Measurements from ENCODE around the gene KYAT1.

KYAT1 gene

DNA sequence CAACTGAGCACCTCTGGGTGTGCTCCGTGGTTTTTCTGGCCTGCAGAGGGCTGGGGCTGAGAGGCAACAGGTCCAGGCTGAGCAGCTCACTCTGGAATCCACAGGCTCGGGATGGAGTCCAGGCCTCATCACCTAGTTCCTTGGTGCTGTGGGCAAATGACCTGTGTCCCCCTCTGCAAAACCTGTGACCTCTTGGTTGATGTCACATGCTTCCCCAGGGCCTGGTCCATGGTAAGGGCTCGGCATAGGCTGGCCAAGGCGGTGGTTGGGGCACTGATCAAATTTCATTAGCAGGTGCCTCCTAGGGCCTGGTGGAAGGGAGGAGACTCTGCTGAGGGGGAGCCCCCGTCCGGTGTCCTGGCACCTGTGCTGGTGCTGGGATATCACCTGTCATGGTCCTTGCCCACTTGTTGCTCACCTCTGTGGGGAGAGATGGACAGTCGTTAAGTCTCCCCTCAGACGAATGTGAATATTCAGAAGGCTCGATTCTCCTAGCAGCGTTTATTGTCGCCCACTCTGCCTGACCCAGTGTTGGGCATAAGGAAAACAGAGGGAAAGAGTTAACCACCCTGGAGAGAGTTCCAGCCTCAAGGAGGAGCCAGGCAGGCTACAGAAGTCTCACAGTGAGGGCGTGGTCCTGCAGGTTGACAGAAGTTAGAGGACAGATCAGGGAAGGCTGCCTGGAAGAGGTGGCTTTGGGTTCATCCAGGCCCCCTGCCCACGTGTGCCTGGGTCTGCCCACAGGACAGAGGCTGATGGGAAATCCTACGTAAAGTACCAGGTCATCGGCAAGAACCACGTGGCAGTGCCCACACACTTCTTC, 60.0 kb downstream of the KYAT1 start:
- Histone ChIP-seq H3K27me3 (ENCODE audit: control insufficient read depth in 5 of 5, insufficient read depth in 4 of 5, low read length in 5 of 5) (no peaks in the 10 kb centered on the region), H3K9ac (ENCODE audit: low read length in 5 of 5) (no peak overlapping the region), H3K4me3 (ENCODE audit: low read depth in 1 of 5, low read length in 5 of 5) (no peak overlapping the region), H3K36me3 (ENCODE audit: control insufficient read depth in 5 of 5, insufficient read depth in 5 of 5, low read length in 5 of 5) (peaks cover 0 to 60% (median 57%) of the 10 kb centered on the region in 5 donors), H3K4me1 (ENCODE audit: control insufficient read depth in 5 of 5, insufficient read depth in 5 of 5, low read length in 5 of 5) (peaks cover 6 to 21% (median 16%) of the 10 kb centered on the region in 5 donors), H3K27ac (ENCODE audit: low read depth, low read length) (no peak overlapping the region), H3K9me3 (ENCODE audit: control insufficient read depth in 5 of 5, low read length in 5 of 5) (peaks cover 0 to 2% (median 0%) of the 10 kb centered on the region in 5 donors)

DNA sequence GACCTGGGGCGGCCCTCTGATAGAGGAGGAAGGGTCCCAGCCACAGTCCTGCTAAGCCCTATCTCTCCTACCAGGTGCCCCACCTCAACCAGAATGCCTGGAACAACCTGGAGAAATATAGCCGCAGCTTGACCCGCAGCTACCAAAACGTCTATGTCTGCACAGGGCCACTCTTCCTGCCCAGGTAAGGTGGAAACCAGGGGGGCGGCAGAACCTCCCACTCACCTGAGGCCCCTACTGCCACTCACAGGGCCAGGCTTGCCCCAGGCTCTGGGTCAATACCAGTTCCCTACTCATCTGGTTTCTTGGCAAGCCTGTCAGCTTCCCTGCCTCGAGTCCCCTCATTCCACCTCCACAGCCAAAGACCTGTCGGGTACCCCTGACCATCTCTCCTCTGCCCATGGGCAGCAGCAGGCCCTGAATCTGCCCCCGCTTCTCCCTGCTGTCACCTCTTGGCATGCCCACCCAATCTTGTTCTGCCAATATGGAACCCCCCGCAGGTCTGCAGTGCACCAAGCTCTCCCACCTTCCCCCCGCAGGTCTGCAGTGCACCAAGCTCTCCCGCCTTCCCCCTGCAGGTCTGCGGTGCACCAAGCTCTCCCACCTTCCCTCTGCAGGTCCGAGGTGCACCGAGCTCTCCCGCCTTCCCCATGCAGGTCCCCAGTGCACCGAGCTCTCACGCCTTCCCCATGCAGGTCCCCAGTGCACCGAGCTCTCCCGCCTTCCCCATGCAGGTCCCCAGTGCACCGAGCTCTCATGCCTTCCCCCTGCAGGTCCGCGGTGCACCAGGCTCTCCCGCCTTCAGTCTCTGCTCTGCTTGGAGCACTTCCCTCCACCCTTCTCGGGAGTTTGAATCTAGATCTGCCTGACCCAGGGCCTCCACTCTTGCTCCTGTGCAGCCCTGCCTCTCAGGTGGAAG, 60.8 kb downstream of the KYAT1 start:
- Histone ChIP-seq H3K36me3 (ENCODE audit: control insufficient read depth in 5 of 5, insufficient read depth in 5 of 5, low read length in 5 of 5) (peaks cover 0 to 52% (median 49%) of the 10 kb centered on the region in 5 donors), H3K4me1 (ENCODE audit: control insufficient read depth in 5 of 5, insufficient read depth in 5 of 5, low read length in 5 of 5) (peaks cover 6 to 21% (median 16%) of the 10 kb centered on the region in 5 donors), H3K27me3 (ENCODE audit: control insufficient read depth in 5 of 5, insufficient read depth in 4 of 5, low read length in 5 of 5) (no peaks in the 10 kb centered on the region), H3K9ac (ENCODE audit: low read length in 5 of 5) (no peak overlapping the region), H3K27ac (ENCODE audit: low read depth, low read length) (no peak overlapping the region), H3K9me3 (ENCODE audit: control insufficient read depth in 5 of 5, low read length in 5 of 5) (peaks cover 0 to 2% (median 0%) of the 10 kb centered on the region in 5 donors), H3K4me3 (ENCODE audit: low read depth in 1 of 5, low read length in 5 of 5) (no peak overlapping the region)

DNA sequence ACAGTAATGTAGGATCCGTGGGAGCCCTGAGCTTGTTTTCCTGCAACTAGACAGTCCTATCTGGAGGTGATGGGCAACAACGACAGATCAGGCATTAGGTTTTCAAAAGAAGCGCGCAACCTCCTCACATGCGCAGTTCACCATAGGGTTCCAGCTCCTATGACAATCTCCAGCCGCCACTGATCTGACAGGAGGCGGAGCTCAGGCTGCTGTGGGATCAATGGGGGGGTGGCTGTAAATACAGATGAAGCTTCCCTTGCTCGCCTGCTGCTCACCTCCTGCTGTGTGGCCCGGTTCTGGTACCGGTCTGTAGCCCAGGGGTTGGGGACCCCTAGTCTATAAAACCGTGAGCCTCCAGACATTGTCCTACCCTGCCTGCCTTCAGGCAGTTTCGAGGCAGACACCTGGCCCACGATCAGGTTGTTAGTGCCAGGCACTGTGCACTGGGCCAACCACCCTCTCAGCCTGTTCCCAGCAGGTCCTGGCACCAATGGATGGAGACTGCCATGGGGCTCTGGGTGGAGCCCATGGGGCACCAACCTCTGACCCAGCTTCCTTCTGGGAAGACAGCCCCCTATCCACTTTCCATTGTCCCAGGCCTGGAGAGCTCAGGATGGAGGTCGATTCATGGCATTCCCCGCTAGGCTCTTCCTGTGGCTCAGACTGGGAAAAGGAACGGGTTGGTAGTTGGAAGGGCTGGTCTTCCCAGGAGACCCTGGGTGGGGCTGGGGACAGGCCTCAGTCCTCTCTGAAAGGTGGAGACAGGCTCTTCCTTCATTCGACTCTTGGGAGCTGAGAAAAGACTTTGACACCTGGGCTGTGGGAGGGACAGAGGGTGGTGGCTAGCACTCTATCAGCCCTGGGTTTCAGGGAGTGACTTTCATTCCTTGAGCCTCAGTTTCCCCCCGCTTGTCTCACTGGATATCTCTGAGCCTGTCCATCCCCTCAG, 61.8 kb downstream of the KYAT1 start:
- H3K4me3 ChIP-seq (ENCODE audit: low read depth in 1 of 5, low read length in 5 of 5): peak overlapping the region in 3 of 5 donors; percentile 51 to 78 (median 78)
- no peak overlapping the region for H3K27ac ChIP-seq (ENCODE audit: low read depth, low read length)

DNA sequence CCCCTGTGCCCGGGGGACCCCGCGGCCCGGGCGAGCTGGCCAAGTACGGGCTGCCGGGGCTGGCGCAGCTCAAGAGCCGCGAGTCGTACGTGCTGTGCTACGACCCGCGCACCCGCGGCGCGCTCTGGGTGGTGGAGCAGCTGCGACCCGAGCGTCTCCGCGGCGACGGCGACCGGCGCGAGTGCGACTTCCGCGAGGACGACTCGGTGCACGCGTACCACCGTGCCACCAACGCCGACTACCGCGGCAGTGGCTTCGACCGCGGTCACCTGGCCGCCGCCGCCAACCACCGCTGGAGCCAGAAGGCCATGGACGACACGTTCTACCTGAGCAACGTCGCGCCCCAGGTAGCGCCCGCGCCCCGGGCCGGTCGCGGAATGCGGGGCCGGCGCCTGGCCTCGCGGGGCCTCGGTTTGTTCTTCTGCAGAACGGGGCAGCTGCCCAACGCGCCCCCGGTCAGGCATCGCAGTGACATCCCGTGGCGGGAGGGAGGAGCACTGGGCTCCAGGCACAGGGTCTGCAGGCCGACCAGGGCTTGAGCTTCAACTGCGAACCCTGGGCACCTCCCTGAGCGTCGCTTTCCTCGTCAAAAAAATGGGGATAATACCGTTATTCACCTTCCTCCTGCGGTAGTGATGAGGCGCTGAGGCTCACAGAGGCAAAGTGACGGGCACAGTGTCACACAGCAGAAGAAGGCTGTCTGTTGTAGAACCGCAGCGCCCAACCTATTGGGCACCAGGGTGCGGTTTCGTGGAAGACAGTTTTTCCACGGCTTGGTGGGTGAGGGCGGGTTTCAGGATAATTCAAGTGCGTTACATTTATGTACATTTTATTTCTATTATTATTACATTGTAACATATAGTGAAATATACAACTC, 62.7 kb downstream of the KYAT1 start:
- peak overlapping the region in 4 of 5 donors; percentile 17 to 79 (median 59) for H3K9ac ChIP-seq (ENCODE audit: low read length in 5 of 5)
- H3K27me3 ChIP-seq (ENCODE audit: control insufficient read depth in 5 of 5, insufficient read depth in 4 of 5, low read length in 5 of 5): no peaks in the 10 kb centered on the region
- H3K36me3 ChIP-seq (ENCODE audit: control insufficient read depth in 5 of 5, insufficient read depth in 5 of 5, low read length in 5 of 5): peaks cover 0 to 35% (median 32%) of the 10 kb centered on the region in 5 donors
- peaks cover 6 to 21% (median 16%) of the 10 kb centered on the region in 5 donors for H3K4me1 ChIP-seq (ENCODE audit: control insufficient read depth in 5 of 5, insufficient read depth in 5 of 5, low read length in 5 of 5)
- peaks cover 0 to 2% (median 0%) of the 10 kb centered on the region in 5 donors for H3K9me3 ChIP-seq (ENCODE audit: control insufficient read depth in 5 of 5, low read length in 5 of 5)
- peak overlapping the region; percentile 37 for H3K27ac ChIP-seq (ENCODE audit: low read depth, low read length)
- H3K4me3 ChIP-seq (ENCODE audit: low read depth in 1 of 5, low read length in 5 of 5): peak overlapping the region; percentile 51 to 78 (median 78)

More for the DNA sequence above, 61.8 kb downstream of the KYAT1 start:
- peaks cover 6 to 21% (median 16%) of the 10 kb centered on the region in 5 donors for H3K4me1 ChIP-seq (ENCODE audit: control insufficient read depth in 5 of 5, insufficient read depth in 5 of 5, low read length in 5 of 5)
- H3K36me3 ChIP-seq (ENCODE audit: control insufficient read depth in 5 of 5, insufficient read depth in 5 of 5, low read length in 5 of 5): peaks cover 0 to 44% (median 41%) of the 10 kb centered on the region in 5 donors
- peaks cover 0 to 2% (median 0%) of the 10 kb centered on the region in 5 donors for H3K9me3 ChIP-seq (ENCODE audit: control insufficient read depth in 5 of 5, low read length in 5 of 5)
- no peaks in the 10 kb centered on the region for H3K27me3 ChIP-seq (ENCODE audit: control insufficient read depth in 5 of 5, insufficient read depth in 4 of 5, low read length in 5 of 5)
- H3K9ac ChIP-seq (ENCODE audit: low read length in 5 of 5): peak overlapping the region in 1 of 5 donors; percentile 79

DNA sequence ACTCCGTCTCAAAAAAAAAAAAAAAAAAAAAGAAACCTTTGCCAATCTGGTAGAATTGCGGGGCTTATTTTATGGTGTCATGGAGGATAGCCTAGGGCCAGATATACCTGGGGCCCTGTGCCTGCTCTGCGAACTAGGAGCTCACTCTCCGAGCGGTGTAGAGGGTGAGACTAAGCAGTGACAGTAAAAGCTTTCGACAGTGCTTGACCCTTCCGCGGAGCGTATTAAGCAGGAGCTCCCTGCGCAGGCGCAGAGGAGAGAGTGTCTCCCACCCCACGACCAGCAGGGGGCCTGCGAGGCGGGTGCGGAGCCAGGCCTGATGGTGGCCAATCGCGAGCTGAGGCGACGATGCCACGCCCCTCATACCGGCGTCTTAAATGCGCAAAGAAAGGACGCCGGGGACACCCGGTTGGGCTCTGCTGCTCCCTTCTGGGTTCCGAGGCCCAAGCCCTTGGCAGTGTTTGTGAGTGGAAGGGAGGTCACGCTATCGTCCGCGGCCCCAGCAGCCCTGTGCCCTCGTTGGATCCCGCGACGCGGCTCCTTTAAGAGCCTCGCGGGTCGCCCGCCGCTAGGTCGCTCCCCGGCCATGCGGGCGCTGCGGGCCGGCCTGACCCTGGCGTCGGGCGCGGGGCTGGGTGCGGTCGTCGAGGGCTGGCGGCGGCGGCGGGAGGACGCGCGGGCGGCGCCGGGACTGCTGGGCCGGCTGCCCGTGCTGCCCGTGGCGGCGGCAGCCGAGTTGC, 63.5 kb downstream of the KYAT1 start, which contains the start of gene ENDOG:
TSS of gene ENDOG (plus strand) at position 402 of the 740 bp plus-strand sequence. CDS start at position 587, 185 bp downstream.
- no peaks in the 10 kb centered on the region for H3K27me3 ChIP-seq (ENCODE audit: control insufficient read depth in 5 of 5, insufficient read depth in 4 of 5, low read length in 5 of 5)
- peak within 1 kb of the TSS; percentile 37 for H3K27ac ChIP-seq (ENCODE audit: low read depth, low read length)
- peaks cover 6 to 21% (median 16%) of the 10 kb centered on the region in 5 donors for H3K4me1 ChIP-seq (ENCODE audit: control insufficient read depth in 5 of 5, insufficient read depth in 5 of 5, low read length in 5 of 5)
- peaks cover 0 to 2% (median 0%) of the 10 kb centered on the region in 5 donors for H3K9me3 ChIP-seq (ENCODE audit: control insufficient read depth in 5 of 5, low read length in 5 of 5)
- peak within 1 kb of the TSS in 4 of 5 donors; percentile 17 to 79 (median 62) for H3K9ac ChIP-seq (ENCODE audit: low read length in 5 of 5)
- peaks cover 0 to 27% (median 24%) of the 10 kb centered on the region in 5 donors for H3K36me3 ChIP-seq (ENCODE audit: control insufficient read depth in 5 of 5, insufficient read depth in 5 of 5, low read length in 5 of 5)
- H3K4me3 ChIP-seq (ENCODE audit: low read depth in 1 of 5, low read length in 5 of 5): peak within 1 kb of the TSS; percentile 69 to 78 (median 78)

DNA sequence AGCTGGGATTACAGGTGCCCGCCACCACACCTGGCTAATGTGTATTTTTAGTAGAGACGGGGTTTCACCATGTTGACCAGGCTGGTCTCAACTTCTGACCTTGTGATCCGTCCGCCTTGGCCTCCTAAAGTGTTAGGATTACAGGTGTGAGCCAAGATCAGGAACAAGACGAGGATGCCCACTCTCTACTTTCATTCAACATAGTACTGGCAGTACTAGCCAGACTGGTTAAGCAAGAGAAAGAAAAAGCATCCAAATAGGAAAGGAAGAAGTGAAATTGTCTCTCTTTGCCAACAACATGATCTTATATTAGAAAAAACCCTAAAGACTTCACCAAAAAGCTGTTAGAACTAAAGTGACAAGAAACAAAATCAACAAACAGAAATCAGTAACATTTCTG, 70.9 kb downstream of the KYAT1 start:
- Histone ChIP-seq H3K4me3 (ENCODE audit: low read depth in 1 of 5, low read length in 5 of 5) (no peak overlapping the region), H3K9ac (ENCODE audit: low read length in 5 of 5) (no peak overlapping the region)

DNA sequence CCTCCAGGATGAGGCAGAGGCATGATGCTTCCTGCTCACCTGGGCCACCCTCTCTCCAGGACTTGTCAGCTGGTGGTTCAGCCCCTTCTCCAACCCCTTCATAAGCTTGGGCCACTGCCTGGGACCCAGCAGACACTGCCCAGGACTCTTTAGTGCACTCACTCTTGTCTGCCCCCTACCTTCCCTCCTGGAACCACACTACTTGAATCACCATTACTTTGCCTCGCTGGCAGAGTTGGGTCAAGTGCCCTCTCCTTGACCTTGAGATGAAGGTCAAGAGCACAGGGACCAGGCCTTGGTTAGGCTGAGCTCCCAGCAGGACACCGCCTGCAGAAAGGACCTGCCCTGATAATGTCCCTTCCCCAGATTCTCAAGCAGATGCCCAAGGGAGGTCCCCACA, 71.9 kb downstream of the KYAT1 start:
- Histone ChIP-seq H3K27ac (ENCODE audit: low read depth, low read length) (no peak overlapping the region), H3K4me1 (ENCODE audit: control insufficient read depth in 5 of 5, insufficient read depth in 5 of 5, low read length in 5 of 5) (no peaks in the 10 kb centered on the region), H3K36me3 (ENCODE audit: control insufficient read depth in 5 of 5, insufficient read depth in 5 of 5, low read length in 5 of 5) (peaks cover 3 to 49% (median 40%) of the 10 kb centered on the region in 5 donors), H3K9ac (ENCODE audit: low read length in 5 of 5) (no peak overlapping the region), H3K9me3 (ENCODE audit: control insufficient read depth in 5 of 5, low read length in 5 of 5) (no peaks in the 10 kb centered on the region), H3K4me3 (ENCODE audit: low read depth in 1 of 5, low read length in 5 of 5) (no peak overlapping the region), H3K27me3 (ENCODE audit: control insufficient read depth in 5 of 5, insufficient read depth in 4 of 5, low read length in 5 of 5) (no peaks in the 10 kb centered on the region)

More for the DNA sequence above, 70.9 kb downstream of the KYAT1 start:
- Histone ChIP-seq H3K27ac (ENCODE audit: low read depth, low read length) (no peak overlapping the region), H3K27me3 (ENCODE audit: control insufficient read depth in 5 of 5, insufficient read depth in 4 of 5, low read length in 5 of 5) (no peaks in the 10 kb centered on the region), H3K4me1 (ENCODE audit: control insufficient read depth in 5 of 5, insufficient read depth in 5 of 5, low read length in 5 of 5) (no peaks in the 10 kb centered on the region), H3K9me3 (ENCODE audit: control insufficient read depth in 5 of 5, low read length in 5 of 5) (no peaks in the 10 kb centered on the region), H3K36me3 (ENCODE audit: control insufficient read depth in 5 of 5, insufficient read depth in 5 of 5, low read length in 5 of 5) (peaks cover 0 to 39% (median 31%) of the 10 kb centered on the region in 5 donors)

DNA sequence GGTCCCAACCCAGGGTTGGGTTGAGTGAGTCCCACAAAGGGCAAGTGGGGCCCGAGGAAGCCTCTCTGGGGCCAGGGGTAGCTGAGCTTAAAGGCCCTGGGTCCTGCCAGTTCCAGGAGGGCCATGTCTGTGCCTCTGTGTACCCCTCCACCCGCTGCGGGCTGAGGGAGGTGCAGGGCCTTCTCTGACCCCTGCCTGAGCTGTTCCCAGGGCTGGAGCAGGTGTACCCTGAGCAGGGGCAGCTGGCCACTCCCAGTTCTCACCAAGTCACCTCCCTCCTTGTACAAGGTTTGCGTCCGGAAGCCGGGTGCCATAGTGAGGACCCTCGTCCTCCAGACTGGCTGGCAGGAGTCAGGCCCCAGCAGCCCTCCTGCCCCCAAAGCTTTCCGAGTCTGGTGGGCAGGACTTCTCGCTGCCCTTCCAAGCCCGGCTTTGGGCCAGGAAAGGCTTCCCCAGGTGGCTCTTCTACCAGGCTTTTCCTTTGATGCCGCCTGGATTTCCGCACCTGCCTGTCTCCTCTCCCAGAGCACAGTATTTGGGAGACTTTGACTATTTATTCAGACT, 72.6 kb downstream of the KYAT1 start:
- Histone ChIP-seq H3K9ac (ENCODE audit: low read length in 5 of 5) (no peak overlapping the region), H3K27me3 (ENCODE audit: control insufficient read depth in 5 of 5, insufficient read depth in 4 of 5, low read length in 5 of 5) (no peaks in the 10 kb centered on the region), H3K4me3 (ENCODE audit: low read depth in 1 of 5, low read length in 5 of 5) (no peak overlapping the region), H3K36me3 (ENCODE audit: control insufficient read depth in 5 of 5, insufficient read depth in 5 of 5, low read length in 5 of 5) (peaks cover 3 to 53% (median 42%) of the 10 kb centered on the region in 5 donors), H3K27ac (ENCODE audit: low read depth, low read length) (no peak overlapping the region), H3K4me1 (ENCODE audit: control insufficient read depth in 5 of 5, insufficient read depth in 5 of 5, low read length in 5 of 5) (no peaks in the 10 kb centered on the region), H3K9me3 (ENCODE audit: control insufficient read depth in 5 of 5, low read length in 5 of 5) (no peaks in the 10 kb centered on the region)
